PC-9 (cell line): ENCODE data around the gene GGN. TPM values are rescaled to one million over a fixed set of nuclear protein-coding genes. Genes with fewer than 3 reads are reported as not detected.

Experiments
- BruUV-seq: library from RNA; stranded (reverse); fragments of 400-500 nt; replicated peaks from 2 replicates; lab custom pipeline; 2021; lab: Mats Ljungman, UMichigan
- CTCF ChIA-PET: fragments of 300-600 bp; sonication (Branson Sonifier 250); formaldehyde crosslinking; loops from one replicate; lab custom pipeline; 2022; ENCODE audit warnings: antibody characterized with exemption; lab: Charles Lee
- POLR2A ChIA-PET: fragments of 300-600 bp; sonication (Branson Sonifier 250); formaldehyde crosslinking; loops from one replicate; lab custom pipeline; 2022; ENCODE audit warnings: antibody characterized with exemption; ENCODE audit not compliant: unreplicated experiment; lab: Charles Lee
- DNase-seq, 2 experiments: peaks; one replicate each; pipeline versions ENCODE4 v3.0.0 to v3.0.0-alpha.2; 2015 to 2022; ENCODE audit warnings: mixed read lengths in 1 of 2
- H2AFZ ChIP-seq: fragments of 200-600 bp; sonication (generic); 2 replicates; pipeline ENCODE4 v1.8.1; 2017; ENCODE audit warnings: antibody characterized with exemption
- H3F3A ChIP-seq: fragments of 200-600 bp; sonication (generic); 2 replicates; pipeline ENCODE4 v1.8.1; 2017; ENCODE audit warnings: antibody characterized with exemption, mild to moderate bottlenecking, low read depth; ENCODE audit not compliant: insufficient read depth
- H3K27ac ChIP-seq: fragments of 200-600 bp; sonication (generic); 2 replicates; pipeline ENCODE4 v1.6.1; 2016; ENCODE audit warnings: mixed run types
- H3K27me3 ChIP-seq: fragments of 200-600 bp; sonication (generic); 2 replicates; pipeline ENCODE4 v1.6.1; 2016; ENCODE audit warnings: low read depth, mixed run types; ENCODE audit not compliant: insufficient read depth
- H3K36me3 ChIP-seq: fragments of 200-600 bp; sonication (generic); 2 replicates; pipeline ENCODE4 v1.6.1; 2016; ENCODE audit warnings: low read depth, mixed run types
- H3K4me1 ChIP-seq: fragments of 200-600 bp; sonication (generic); replicated peaks from 2 replicates; pipeline ENCODE4 v1.6.1; 2016; ENCODE audit warnings: mixed run types; ENCODE audit not compliant: insufficient read depth
- H3K4me2 ChIP-seq: fragments of 200-600 bp; sonication (generic); 2 replicates; pipeline ENCODE4 v1.6.1; 2017; ENCODE audit warnings: mixed run types
- H3K4me3 ChIP-seq: fragments of 200-600 bp; sonication (generic); 2 replicates; pipeline ENCODE4 v1.6.1; 2016; ENCODE audit warnings: mixed run types
- H3K79me2 ChIP-seq: fragments of 200-600 bp; sonication (generic); 2 replicates; pipeline ENCODE4 v1.6.1; 2017; ENCODE audit warnings: low read depth, mixed run types
- H3K9me2 ChIP-seq: fragments of 200-600 bp; sonication (generic); 2 replicates; pipeline ENCODE4 v1.8.1; 2017; ENCODE audit warnings: mild to moderate bottlenecking; ENCODE audit not compliant: insufficient read depth
- H3K9me3 ChIP-seq: fragments of 200-600 bp; sonication (generic); 2 replicates; pipeline ENCODE4 v1.8.1; 2016; ENCODE audit warnings: low read depth; ENCODE audit not compliant: insufficient read depth
- H4K20me1 ChIP-seq: fragments of 200-600 bp; sonication (generic); 2 replicates; pipeline ENCODE4 v1.8.1; 2017; ENCODE audit not compliant: insufficient read depth
- CTCF ChIP-seq: fragments of 200-600 bp; sonication (generic); conservative IDR thresholded peaks from 2 replicates; pipeline ENCODE4 v1.6.1; 2017; ENCODE audit warnings: mixed run types, antibody characterized with exemption, mild to moderate bottlenecking, moderate library complexity
- EZH2 ChIP-seq: fragments of 200-600 bp; sonication (generic); IDR thresholded peaks from 2 replicates; pipeline ENCODE4 v1.8.0; 2017; ENCODE audit warnings: antibody characterized with exemption, low read depth
- intact Hi-C: fragments of 100-400 bp; cut with micrococcal nuclease; formaldehyde crosslinking; loops from one replicate; pipeline ENCODE4 v1.10.0; 2022; ENCODE audit not compliant: unreplicated experiment
- total RNA-seq: library from RNA; stranded (reverse); gene quantifications from 2 replicates; pipeline ENCODE4 v1.2.3, GENCODE V29; 2021

GGN gene
- total RNA-seq, 1 experiment from 2014 or later = 1.0 TPM

DNA sequence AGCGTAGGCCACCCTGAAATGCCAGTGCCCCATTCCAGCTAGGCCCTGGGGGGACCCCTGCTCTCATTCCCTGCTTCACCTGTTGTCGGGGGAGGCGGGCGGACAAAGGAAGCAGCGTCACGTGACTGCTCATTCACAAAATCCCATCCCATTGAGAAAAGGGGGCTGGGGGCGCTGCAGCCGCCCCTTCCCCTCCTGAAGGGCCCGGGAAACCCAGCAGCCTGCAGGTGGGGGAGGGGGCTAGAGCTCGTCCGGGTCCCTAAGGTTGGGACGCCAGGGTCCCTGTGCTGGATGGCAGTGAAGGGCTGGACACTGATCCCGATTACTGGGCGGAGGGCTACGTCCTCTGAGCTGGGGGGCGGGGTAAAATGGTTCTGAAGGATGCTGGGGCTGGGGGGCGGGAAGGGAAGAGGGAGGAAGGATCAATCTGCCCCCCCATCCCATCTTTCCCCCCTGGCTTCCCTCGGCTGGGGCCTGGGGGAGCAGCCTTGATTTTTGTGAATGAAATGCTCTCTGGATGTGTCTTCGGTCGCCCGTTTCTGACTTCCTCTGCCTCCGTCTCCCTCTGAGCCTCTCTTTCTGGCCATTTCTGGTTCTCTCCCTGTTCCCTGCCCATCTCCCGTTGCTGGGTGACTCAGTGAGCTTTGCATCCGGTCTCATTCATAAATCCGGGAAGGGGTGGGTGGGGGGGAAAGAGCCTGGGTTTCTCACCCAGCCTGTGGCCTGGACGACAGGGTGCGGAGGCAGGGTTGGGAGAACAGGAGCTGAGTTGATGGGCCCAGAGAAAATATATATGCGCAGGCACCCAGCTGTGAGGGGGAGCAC, 1.5 kb upstream of the GGN start:
- Histone ChIP-seq H3K4me2 (peak overlapping the region; percentile 81), H3F3A (peaks cover 22% of the 10 kb centered on the region; the same call in 1 of the 2 replicates), H3K27ac (no peak overlapping the region), H3K9me3 (no peaks in the 10 kb centered on the region), H3K4me1 (peaks cover 8% of the 10 kb centered on the region; the same call in 1 of the 2 replicates), H3K27me3 (no peaks in the 10 kb centered on the region), H3K9me2 (no peaks in the 10 kb centered on the region), H3K79me2 (no peaks in the 10 kb centered on the region), H4K20me1 (no peaks in the 10 kb centered on the region), H2AFZ (peak overlapping the region; percentile 66; the same call in 1 of the 2 replicates), H3K4me3 (peak overlapping the region; percentile 71), H3K36me3 (no peaks in the 10 kb centered on the region)
- DNase-seq = peak in 1 of 2 experiments; percentile 23
- no TSS peak for BruUV-seq
- CTCF ChIA-PET = interaction anchor here (0.5 to 3.0 kb wide), 2 partner anchors 13 to 410 kb away, joined by 3 to 29 read pairs; partner anchors contain the start of gene FAM98C
- POLR2A ChIA-PET = interaction anchor here (0.5 to 0.9 kb wide), 4 partner anchors 15 to 484 kb away, joined by 3 to 10 read pairs (median 4); partner anchors contain the start of gene PSMD8
- TF ChIP-seq CTCF = no peak
- no peak for TF ChIP-seq EZH2
- intact Hi-C loops = loop anchor here (5.0 to 10.0 kb wide), 2 partner anchors 157 to 485 kb away; partner anchors contain the start of genes SIPA1L3 and WDR87

GRCh38 chr19:38388349-38389100, 691 bp upstream of the GGN start, which contains the start of gene SPRED3:
Gene SPRED3, plus strand, starts transcription at chr19:38388697. Its CDS starts 1,606 bp downstream, at chr19:38390303.
- no peak for DNase-seq
- POLR2A ChIA-PET = interaction anchor here (0.6 to 1.5 kb wide), 8 partner anchors 14 to 1047 kb away, joined by 3 to 34 read pairs (median 10); partner anchors contain the start of genes ACTN4, FAM98C, PSMD8 and RPS16
- intact Hi-C loops = loop anchor here (1.0 to 10.0 kb wide), 3 partner anchors 14 to 484 kb away; partner anchors contain the start of genes PSMD8, SIPA1L3 and WDR87

More at GRCh38 chr19:38388349-38389100, 691 bp upstream of the GGN start, which contains the start of gene SPRED3:
- Histone ChIP-seq H4K20me1 (no peaks in the 10 kb centered on the region), H3K4me3 (peak within 1 kb of the TSS; percentile 71), H3K4me1 (peaks cover 8% of the 10 kb centered on the region; the same call in 1 of the 2 replicates), H3K36me3 (no peaks in the 10 kb centered on the region), H3K9me3 (no peaks in the 10 kb centered on the region), H2AFZ (peak within 1 kb of the TSS; percentile 83), H3K4me2 (peak within 1 kb of the TSS; percentile 81), H3K79me2 (no peaks in the 10 kb centered on the region), H3K9me2 (no peaks in the 10 kb centered on the region), H3K27me3 (no peaks in the 10 kb centered on the region), H3K27ac (peak within 1 kb of the TSS; percentile 36; the same call in 1 of the 2 replicates), H3F3A (peaks cover 26% of the 10 kb centered on the region; the same call in 1 of the 2 replicates)
- CTCF ChIA-PET = interaction anchor here (0.6 to 3.0 kb wide), 5 partner anchors 14 to 486 kb away, joined by 3 to 29 read pairs (median 8); partner anchors contain the start of genes C19orf33 and FAM98C
- BruUV-seq = TSS peak; percentile 30
- TF ChIP-seq EZH2 (no peak), CTCF (no peak)
